DND-41 (cell line): ENCODE results near the gene ZNF709.
"Not testable (repeated sequence)": the region's sequence is repeated elsewhere in the genome, so short reads cannot be mapped to it uniquely, and the experiment has no call there.

Experiments
- ATAC-seq: fragments of 200-7000 bp; cut with Tn5 transposase; 3 replicates; pipeline ENCODE4 v1.9.1; 2021; ENCODE audit warnings: low read depth; ENCODE audit not compliant: insufficient read depth
- DNase-seq: peaks from one replicate; pipeline ENCODE4 v3.0.0-alpha.2; 2020
- H2AFZ ChIP-seq: 2 replicates; pipeline ENCODE4 v1.6.0; 2012; ENCODE audit warnings: low read depth, low read length
- H3K27ac ChIP-seq: 2 replicates; pipeline ENCODE4 v1.5.1; 2012; ENCODE audit warnings: low read length, inconsistent platforms
- H3K27me3 ChIP-seq: fragments of 200-600 bp; sonication (generic); 2 replicates; pipeline ENCODE4 v1.6.0; 2012; ENCODE audit warnings: low read length, mild to moderate bottlenecking, inconsistent platforms; ENCODE audit not compliant: insufficient read depth, poor library complexity
- H3K36me3 ChIP-seq: 2 replicates; pipeline ENCODE4 v1.5.1; 2012; ENCODE audit warnings: low read length, inconsistent platforms; ENCODE audit not compliant: insufficient read depth
- H3K4me1 ChIP-seq: 2 replicates; pipeline ENCODE4 v1.5.1; 2012; ENCODE audit warnings: mild to moderate bottlenecking, low read length; ENCODE audit not compliant: insufficient read depth
- H3K4me2 ChIP-seq: 2 replicates; pipeline ENCODE4 v1.6.0; 2012; ENCODE audit warnings: mild to moderate bottlenecking, moderate library complexity, low read length, inconsistent platforms; ENCODE audit not compliant: insufficient read depth
- H3K4me3 ChIP-seq, 2 experiments: fragments of 200-600 bp in 1 of 2; shearing (Covaris generic) in 1 of 2; 2 replicates each; pipeline ENCODE4 v1.5.1; 2012 to 2016; ENCODE audit warnings: inconsistent platforms in 2 of 2, low read length in 2 of 2, mild to moderate bottlenecking in 2 of 2, low read depth in 1 of 2, moderate library complexity in 1 of 2
- H3K79me2 ChIP-seq: 2 replicates; pipeline ENCODE4 v1.6.0; 2012; ENCODE audit warnings: low read length, inconsistent platforms; ENCODE audit not compliant: insufficient read depth
- H3K9ac ChIP-seq: 2 replicates; pipeline ENCODE4 v1.6.0; 2012; ENCODE audit warnings: low read depth, mild to moderate bottlenecking, inconsistent platforms, low read length, moderate library complexity
- H3K9me3 ChIP-seq: 2 replicates; pipeline ENCODE4 v1.5.1; 2012; ENCODE audit warnings: low read length, moderate library complexity, mild to moderate bottlenecking, inconsistent platforms; ENCODE audit not compliant: insufficient read depth, severe bottlenecking
- H4K20me1 ChIP-seq: 2 replicates; pipeline ENCODE4 v1.6.0; 2012; ENCODE audit warnings: low read length; ENCODE audit not compliant: insufficient read depth
- CTCF ChIP-seq: IDR thresholded peaks from 2 replicates; pipeline ENCODE4 v1.5.1; 2012; ENCODE audit warnings: borderline replicate concordance, low read length, moderate library complexity, mild to moderate bottlenecking; ENCODE audit not compliant: poor library complexity, severe bottlenecking; ENCODE audit errors: extremely low read depth
- EZH2 ChIP-seq: IDR thresholded peaks from 3 replicates; pipeline ENCODE4 v1.6.1; 2012; ENCODE audit warnings: borderline replicate concordance, low read depth, mild to moderate bottlenecking, moderate library complexity, low read length, inconsistent platforms; ENCODE audit not compliant: severe bottlenecking

ZNF709 gene

GRCh38 chr19:12482509-12482886, 2.1 kb downstream of the ZNF709 start:
- peak overlapping the region in 1 of 2 experiments; percentile 31; a peak in 1 of 4 replicates for H3K4me3 ChIP-seq
- peaks cover 62% of the 10 kb centered on the region for H3K79me2 ChIP-seq
- no peak overlapping the region for H3K9ac ChIP-seq
- H3K4me2 ChIP-seq = peak overlapping the region; percentile 80; the same call in 1 of the 2 replicates
- TF ChIP-seq CTCF (no peak), EZH2 (no peak)
- H2AFZ ChIP-seq = no peak overlapping the region
- no peaks in the 10 kb centered on the region; the same call in 1 of the 2 replicates for H3K36me3 ChIP-seq
- DNase-seq = no peak
- H3K4me1 ChIP-seq = peaks cover 29% of the 10 kb centered on the region
- H3K27me3 ChIP-seq = no peaks in the 10 kb centered on the region
- no peak for ATAC-seq
- H3K27ac ChIP-seq = no peak overlapping the region
- H4K20me1 ChIP-seq = peaks cover 12% of the 10 kb centered on the region
- H3K9me3 ChIP-seq = no peaks in the 10 kb centered on the region

- Histone ChIP-seq H4K20me1 (peaks cover 12% of the 10 kb centered on the region), H3K36me3 (no peaks in the 10 kb centered on the region; the same call in 1 of the 2 replicates), H3K79me2 (peaks cover 65% of the 10 kb centered on the region), H3K9me3 (no peaks in the 10 kb centered on the region), H2AFZ (no peak overlapping the region), H3K9ac (no peak overlapping the region), H3K4me1 (peaks cover 29% of the 10 kb centered on the region), H3K4me3 (no peak overlapping the region), H3K27ac (no peak overlapping the region), H3K4me2 (peak overlapping the region; percentile 80; the same call in 1 of the 2 replicates), H3K27me3 (no peaks in the 10 kb centered on the region)
- no peak for TF ChIP-seq EZH2
- TF ChIP-seq CTCF = no peak
- ATAC-seq = no peak
- no peak for DNase-seq
Measured at GRCh38 chr19:12481781-12482508, 2.7 kb downstream of the ZNF709 start.

- no peaks in the 10 kb centered on the region for H3K9me3 ChIP-seq
- peaks cover 12% of the 10 kb centered on the region for H4K20me1 ChIP-seq
- H3K4me1 ChIP-seq = peaks cover 15% of the 10 kb centered on the region
- no peaks in the 10 kb centered on the region for H3K27me3 ChIP-seq
- DNase-seq = no peak
- H3K4me3 ChIP-seq = no peak overlapping the region
- no peak overlapping the region for H3K9ac ChIP-seq
- H3K79me2 ChIP-seq = peaks cover 81% of the 10 kb centered on the region
- ATAC-seq = no peak
- H3K27ac ChIP-seq = no peak overlapping the region
- H3K36me3 ChIP-seq = no peaks in the 10 kb centered on the region
- no peak overlapping the region for H3K4me2 ChIP-seq
- no peak for TF ChIP-seq CTCF
- no peak for TF ChIP-seq EZH2
- no peak overlapping the region for H2AFZ ChIP-seq
Measured at GRCh38 chr19:12478234-12478941, 6.2 kb downstream of the ZNF709 start.

- DNase-seq, H3K4me3 ChIP-seq, H2AFZ ChIP-seq, H3K4me1 ChIP-seq, H4K20me1 ChIP-seq, H3K27ac ChIP-seq, H3K27me3 ChIP-seq, H3K4me2 ChIP-seq, H3K9ac ChIP-seq, ATAC-seq: not testable (repeated sequence)
- peaks cover 42% of the 10 kb centered on the region for H3K9me3 ChIP-seq
- peaks cover 37% of the 10 kb centered on the region for H3K36me3 ChIP-seq
- peaks cover 29% of the 10 kb centered on the region for H3K79me2 ChIP-seq
Measured at GRCh38 chr19:12467651-12468050, 17.0 kb downstream of the ZNF709 start.
